HG02852 (cell line): Measurements from ENCODE around the gene CD93.

Experiments
- ATAC-seq: cut with Tn5 transposase; IDR thresholded peaks from one replicate; pipeline ENCODE4 v1.9.1; 2021; ENCODE audit warnings: mild to moderate bottlenecking, moderate library complexity; ENCODE audit not compliant: unreplicated experiment

The CD93 gene

GRCh38 chr20:23061734-23062561, 24.2 kb downstream of the CD93 start:
- ATAC-seq: no peak

GRCh38 chr20:23061262-23061661, 24.9 kb downstream of the CD93 start:
- ATAC-seq: no peak

GRCh38 chr20:23060629-23061028, 25.5 kb downstream of the CD93 start:
- no peak for ATAC-seq

DNA sequence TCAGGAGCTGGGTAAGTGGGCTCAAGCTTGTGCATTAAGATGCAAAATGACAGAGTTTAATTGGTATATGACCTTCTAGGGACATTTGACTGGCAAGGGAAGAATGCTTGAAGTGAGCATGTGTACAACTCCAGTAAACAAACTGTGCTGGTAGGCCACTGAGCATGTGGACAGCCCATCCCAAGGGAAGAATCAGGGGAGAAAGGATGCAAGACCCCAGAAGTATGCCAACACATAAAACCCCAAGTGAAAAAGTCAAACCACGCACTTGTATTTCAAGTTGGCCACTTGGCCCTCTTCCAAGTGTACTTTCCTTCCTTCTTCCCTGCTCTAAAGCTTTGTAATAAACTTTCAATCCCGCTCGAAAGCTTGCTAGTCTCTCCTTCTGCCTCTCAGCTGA, 26.3 kb downstream of the CD93 start:
- no peak for ATAC-seq

- no peak for ATAC-seq
These were observed 27.1 kb downstream of the CD93 start for GRCh38 chr20:23059001-23059400.

GRCh38 chr20:23058240-23058639, 27.9 kb downstream of the CD93 start:
- no peak for ATAC-seq

GRCh38 chr20:23052904-23053303, 33.2 kb downstream of the CD93 start:
- ATAC-seq: no peak

DNA sequence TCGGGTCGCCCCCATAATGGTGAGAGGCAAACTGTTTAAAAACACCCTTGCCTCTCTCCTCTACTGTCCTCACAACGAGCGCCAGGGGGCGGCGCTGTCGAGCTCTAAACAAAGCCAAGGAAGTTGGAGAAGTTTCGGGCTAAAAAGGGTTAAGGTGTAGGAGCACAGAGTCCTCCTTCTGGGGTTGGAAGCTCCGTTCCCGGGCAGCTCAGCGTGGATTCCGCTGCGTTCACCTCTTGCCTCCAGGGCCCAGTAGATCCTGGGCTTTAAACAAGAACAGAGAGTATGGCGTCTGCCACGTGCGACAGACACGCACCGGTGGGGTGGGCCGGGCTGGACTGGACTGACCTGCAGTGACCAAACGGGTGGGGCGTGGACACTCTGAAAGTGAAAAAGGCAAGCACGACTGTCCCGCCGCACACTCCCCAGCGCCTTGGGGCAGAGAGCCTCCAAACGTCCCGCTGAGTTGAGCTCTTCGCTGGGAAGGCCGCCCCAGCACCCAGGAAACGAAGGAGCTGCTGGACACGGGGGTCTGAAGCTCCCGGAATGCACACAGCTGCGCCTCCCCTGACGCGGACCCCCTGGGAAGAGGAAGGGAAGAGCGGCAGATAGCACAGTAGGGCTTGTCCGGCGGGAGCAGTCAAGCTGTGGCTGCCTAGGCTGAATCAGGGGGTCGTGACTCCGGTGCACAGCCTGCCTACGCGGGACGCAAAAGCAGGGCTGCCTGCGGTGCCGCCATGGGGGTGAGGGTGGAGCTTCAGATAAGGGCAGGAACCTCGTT, 35.1 kb downstream of the CD93 start:
- no peak for ATAC-seq

GRCh38 chr20:23050076-23050838, 35.9 kb downstream of the CD93 start:
- no peak for ATAC-seq

DNA sequence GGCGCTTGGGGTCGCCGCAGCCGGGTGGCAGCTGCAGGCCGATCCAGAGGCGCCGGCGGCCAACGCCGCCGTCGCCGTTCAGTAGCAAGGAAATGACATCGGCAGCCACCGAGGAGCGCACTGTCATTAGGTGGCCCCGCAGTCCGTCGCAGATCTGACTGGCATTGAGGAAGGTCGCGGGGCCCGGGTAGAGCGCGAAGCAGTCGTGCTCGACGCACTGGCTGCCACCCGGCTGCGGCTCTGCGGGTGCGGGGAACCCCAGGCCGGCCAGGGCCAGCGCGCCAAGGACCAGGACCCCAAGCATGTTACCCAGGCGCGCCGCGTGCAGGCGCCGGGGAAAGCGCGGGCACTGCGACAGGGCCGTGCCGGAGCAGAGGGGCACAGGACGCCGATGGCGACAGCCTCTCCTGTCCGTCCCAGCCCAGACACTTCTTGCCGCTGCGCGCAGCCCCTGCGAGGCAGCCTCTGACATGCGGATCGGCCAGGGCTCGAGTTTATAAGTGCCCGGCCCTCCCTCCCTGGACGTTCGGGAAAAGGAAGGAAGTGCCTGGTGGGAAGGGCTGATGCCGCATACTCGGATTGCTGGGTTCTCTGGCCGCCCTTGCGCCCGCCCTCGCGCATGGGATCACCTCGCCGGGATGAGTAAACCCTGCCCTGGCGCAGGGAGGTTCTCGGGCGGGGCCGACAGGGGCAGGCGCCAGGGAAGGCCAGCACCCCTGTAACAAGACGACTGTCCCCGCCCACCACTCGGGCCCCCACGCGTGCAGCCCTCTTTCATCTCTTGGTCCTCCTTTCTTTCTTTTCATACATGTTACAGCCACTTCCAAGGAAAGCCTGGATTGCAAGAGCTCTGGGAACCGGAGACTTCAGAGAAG, 36.7 kb downstream of the CD93 start, which contains the start of gene THBD:
Gene THBD (minus strand): TSS at position 472 of the 875 bp plus-strand sequence. CDS start 168 bp downstream, at position 304.
- ATAC-seq: no peak

DNA sequence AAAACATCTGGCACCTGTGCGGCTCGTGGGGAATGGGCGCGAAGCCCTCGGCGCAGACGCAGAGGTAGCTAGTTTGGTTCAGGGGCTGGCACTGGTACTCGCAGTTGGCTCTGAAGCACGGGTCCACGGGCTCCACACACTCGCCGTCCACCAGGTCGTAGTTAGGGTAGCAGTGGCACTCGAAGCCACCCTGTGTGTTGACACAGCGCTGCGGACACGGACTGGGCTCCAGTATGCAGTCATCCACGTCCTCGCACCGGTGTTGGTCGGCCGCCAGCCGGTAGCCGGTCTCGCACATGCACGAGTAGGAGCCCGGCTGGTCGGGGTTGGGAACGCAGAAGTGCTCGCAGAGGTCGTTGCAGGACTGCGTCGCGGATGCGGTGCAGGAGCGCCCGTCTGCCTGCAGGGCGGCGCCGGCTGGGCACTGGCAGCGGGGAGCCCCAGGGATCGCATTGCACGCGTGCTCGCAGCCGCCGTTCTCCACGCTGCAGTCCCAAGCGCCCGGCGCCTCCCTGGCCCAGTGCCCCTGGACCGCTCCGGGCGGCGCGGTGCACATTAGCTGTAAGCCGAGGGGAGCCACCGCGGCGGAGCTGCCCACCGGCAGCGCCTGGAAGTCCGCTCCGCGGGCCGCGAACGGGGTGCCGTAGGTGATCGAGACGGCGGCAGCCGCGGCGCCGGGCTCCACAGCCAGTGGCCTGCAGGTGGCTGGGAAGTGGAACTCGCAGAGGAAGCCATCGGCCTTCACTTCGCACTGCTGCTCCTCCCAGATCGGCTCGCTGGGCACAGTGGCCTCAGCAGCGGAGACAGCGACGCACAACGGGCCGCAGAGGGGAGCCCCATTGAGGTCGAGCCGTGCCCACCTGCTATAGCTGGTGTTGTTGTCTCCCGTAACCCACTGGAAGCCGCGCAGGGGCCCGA, 37.6 kb downstream of the CD93 start:
- ATAC-seq: no peak

GRCh38 chr20:23047738-23048214, 38.3 kb downstream of the CD93 start:
- ATAC-seq: no peak

GRCh38 chr20:23047001-23047737, 39.0 kb downstream of the CD93 start:
- no peak for ATAC-seq

DNA sequence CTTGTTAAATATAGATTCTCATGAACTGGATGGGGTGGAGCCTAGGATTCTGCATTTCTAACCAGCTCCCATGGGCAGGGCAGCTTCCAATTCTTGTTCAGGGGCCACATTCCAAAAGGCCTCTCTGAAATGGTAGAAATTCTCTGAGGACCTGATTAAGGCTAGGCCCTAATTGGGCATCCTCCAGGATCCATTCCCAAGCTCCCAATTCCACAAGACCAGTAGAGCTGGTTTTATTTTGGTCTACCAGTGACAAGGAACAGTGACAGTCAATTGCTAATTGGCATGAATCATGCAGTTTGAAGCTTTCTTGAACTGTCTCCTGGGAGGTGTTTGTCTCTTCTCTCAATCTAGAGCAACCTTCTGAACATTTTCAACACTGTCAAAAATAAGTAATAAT, 39.7 kb downstream of the CD93 start:
- no peak for ATAC-seq

GRCh38 chr20:23043376-23043775, 42.7 kb downstream of the CD93 start:
- no peak for ATAC-seq

GRCh38 chr20:23042270-23042669, 43.9 kb downstream of the CD93 start:
- no peak for ATAC-seq

DNA sequence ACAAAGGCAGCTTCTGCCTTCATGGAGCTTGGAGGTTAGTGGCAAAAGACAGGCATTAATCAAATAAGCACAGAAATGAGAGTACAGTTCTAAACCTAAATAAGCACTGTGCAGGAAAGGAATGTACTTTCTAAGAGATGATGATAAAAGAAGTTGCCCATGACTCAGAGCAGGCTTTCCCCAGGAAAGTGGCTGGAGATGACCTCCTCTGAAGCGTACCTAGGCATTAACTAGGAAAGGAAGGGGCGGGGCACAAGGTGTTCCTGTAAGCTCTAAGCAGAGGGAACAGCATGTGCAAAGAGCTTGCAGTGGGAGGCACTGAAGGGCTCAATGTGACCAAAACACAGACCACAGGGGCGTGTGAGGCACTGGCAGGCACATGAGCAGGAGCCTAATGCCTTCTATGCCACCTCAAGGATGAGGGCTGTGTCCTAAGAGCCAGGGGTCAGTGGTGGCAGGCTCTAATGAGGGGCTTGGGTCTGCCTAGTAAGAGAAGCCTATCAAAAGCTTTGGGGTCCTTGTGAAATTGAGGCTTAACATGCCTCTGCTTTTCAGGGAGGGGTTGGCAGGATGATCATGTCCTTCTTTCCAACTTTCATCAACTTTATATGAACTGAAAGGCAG, 46.1 kb downstream of the CD93 start:
- ATAC-seq: no peak
